ENCODE results near the gene EPB41L4B. TPM values are rescaled to one million over a fixed set of nuclear protein-coding genes. Genes with fewer than 3 reads are reported as not detected.

The EPB41L4B gene
- total RNA-seq, 2 experiments from 2014 or later, result 0.34 TPM

- Mint-ChIP-seq H3K9me3 (no peaks in the 10 kb centered on the region), H3K36me3 (ENCODE audit: low read depth) (no peaks in the 10 kb centered on the region), H3K4me3 (no peak overlapping the region), H3K27me3 (peaks cover 15% of the 10 kb centered on the region), H3K27ac (no peak overlapping the region), H3K4me1 (ENCODE audit: low read depth) (no peaks in the 10 kb centered on the region)
- ATAC-seq (no peak), DNase-seq (no peak)
- POLR2A ChIA-PET, result no interaction called here
- CTCF ChIA-PET, result no interaction called here
- intact Hi-C loops (cut with micrococcal nuclease), result no loop called here
- TF ChIP-seq CTCF (IDR thresholded peaks at IDR 0.05), result no peak
Measured at GRCh38 chr9:109331353-109331752, 10.5 kb upstream of the EPB41L4B start.

- intact Hi-C loops (cut with micrococcal nuclease), result no loop called here
- Mint-ChIP-seq H3K4me3 (no peak overlapping the region), H3K4me1 (ENCODE audit: low read depth) (no peaks in the 10 kb centered on the region), H3K9me3 (no peaks in the 10 kb centered on the region), H3K27me3 (peaks cover 16% of the 10 kb centered on the region), H3K27ac (no peak overlapping the region), H3K36me3 (ENCODE audit: low read depth) (no peaks in the 10 kb centered on the region)
- ChIA-PET POLR2A (no interaction called here), CTCF (no interaction called here)
- TF ChIP-seq CTCF (IDR thresholded peaks at IDR 0.05), result no peak
- DNase-seq (no peak), ATAC-seq (no peak)
Measured at GRCh38 chr9:109329638-109330258, 8.9 kb upstream of the EPB41L4B start.

- no peak for DNase-seq
- no peak for TF ChIP-seq CTCF (IDR thresholded peaks at IDR 0.05)
- intact Hi-C loops (cut with micrococcal nuclease), result no loop called here
- no peaks in the 10 kb centered on the region for H3K9me3 Mint-ChIP-seq
- CTCF ChIA-PET, result no interaction called here
- H3K27ac Mint-ChIP-seq, result no peak overlapping the region
- POLR2A ChIA-PET, result no interaction called here
- peaks cover 16% of the 10 kb centered on the region for H3K27me3 Mint-ChIP-seq
- no peaks in the 10 kb centered on the region for H3K36me3 Mint-ChIP-seq (ENCODE audit: low read depth)
- H3K4me1 Mint-ChIP-seq (ENCODE audit: low read depth), result no peaks in the 10 kb centered on the region
- no peak for ATAC-seq
- no peak overlapping the region for H3K4me3 Mint-ChIP-seq
Measured at GRCh38 chr9:109328978-109329637, 8.2 kb upstream of the EPB41L4B start.

GRCh38 chr9:109325089-109325488 lies 4.2 kb upstream of the EPB41L4B start:
- ATAC-seq (no peak), DNase-seq (no peak)
- CTCF ChIA-PET, result no interaction called here
- POLR2A ChIA-PET, result no interaction called here
- Mint-ChIP-seq H3K4me1 (ENCODE audit: low read depth) (peaks cover 2% of the 10 kb centered on the region), H3K27ac (no peak overlapping the region), H3K36me3 (ENCODE audit: low read depth) (no peaks in the 10 kb centered on the region), H3K27me3 (peaks cover 34% of the 10 kb centered on the region), H3K9me3 (no peaks in the 10 kb centered on the region), H3K4me3 (no peak overlapping the region)
- intact Hi-C loops (cut with micrococcal nuclease), result no loop called here
- TF ChIP-seq CTCF (IDR thresholded peaks at IDR 0.05), result no peak

- POLR2A ChIA-PET, result no interaction called here
- no peak for TF ChIP-seq CTCF (IDR thresholded peaks at IDR 0.05)
- Mint-ChIP-seq H3K4me3 (no peak overlapping the region), H3K4me1 (ENCODE audit: low read depth) (peaks cover 9% of the 10 kb centered on the region), H3K27me3 (peaks cover 40% of the 10 kb centered on the region), H3K27ac (no peak overlapping the region), H3K9me3 (no peaks in the 10 kb centered on the region), H3K36me3 (ENCODE audit: low read depth) (no peaks in the 10 kb centered on the region)
- ATAC-seq, result no peak
- CTCF ChIA-PET, result no interaction called here
- intact Hi-C loops (cut with micrococcal nuclease), result no loop called here
- no peak for DNase-seq
Measured at GRCh38 chr9:109323771-109324170, 2.9 kb upstream of the EPB41L4B start.
